PC-9 (cell line): ENCODE data around the gene PLK5. TPM values are rescaled to one million over a fixed set of nuclear protein-coding genes. Genes with fewer than 3 reads are reported as not detected.
A peak's percentile ranks its signal among the peaks of the same experiment; 100 is the strongest.

Source experiments
- BruUV-seq: library from RNA; stranded (reverse); fragments of 400-500 nt; replicated peaks from 2 replicates; lab custom pipeline; 2021; lab: Mats Ljungman, UMichigan
- CTCF ChIA-PET: fragments of 300-600 bp; sonication (Branson Sonifier 250); formaldehyde crosslinking; loops from one replicate; lab custom pipeline; 2022; ENCODE audit warnings: antibody characterized with exemption; lab: Charles Lee
- POLR2A ChIA-PET: fragments of 300-600 bp; sonication (Branson Sonifier 250); formaldehyde crosslinking; loops from one replicate; lab custom pipeline; 2022; ENCODE audit warnings: antibody characterized with exemption; ENCODE audit not compliant: unreplicated experiment; lab: Charles Lee
- DNase-seq, 2 experiments: peaks; one replicate each; pipeline versions ENCODE4 v3.0.0 to v3.0.0-alpha.2; 2015 to 2022; ENCODE audit warnings: mixed read lengths in 1 of 2
- H2AFZ ChIP-seq: fragments of 200-600 bp; sonication (generic); 2 replicates; pipeline ENCODE4 v1.8.1; 2017; ENCODE audit warnings: antibody characterized with exemption
- H3F3A ChIP-seq: fragments of 200-600 bp; sonication (generic); 2 replicates; pipeline ENCODE4 v1.8.1; 2017; ENCODE audit warnings: antibody characterized with exemption, mild to moderate bottlenecking, low read depth; ENCODE audit not compliant: insufficient read depth
- H3K27ac ChIP-seq: fragments of 200-600 bp; sonication (generic); 2 replicates; pipeline ENCODE4 v1.6.1; 2016; ENCODE audit warnings: mixed run types
- H3K27me3 ChIP-seq: fragments of 200-600 bp; sonication (generic); 2 replicates; pipeline ENCODE4 v1.6.1; 2016; ENCODE audit warnings: low read depth, mixed run types; ENCODE audit not compliant: insufficient read depth
- H3K36me3 ChIP-seq: fragments of 200-600 bp; sonication (generic); 2 replicates; pipeline ENCODE4 v1.6.1; 2016; ENCODE audit warnings: low read depth, mixed run types
- H3K4me1 ChIP-seq: fragments of 200-600 bp; sonication (generic); replicated peaks from 2 replicates; pipeline ENCODE4 v1.6.1; 2016; ENCODE audit warnings: mixed run types; ENCODE audit not compliant: insufficient read depth
- H3K4me2 ChIP-seq: fragments of 200-600 bp; sonication (generic); 2 replicates; pipeline ENCODE4 v1.6.1; 2017; ENCODE audit warnings: mixed run types
- H3K4me3 ChIP-seq: fragments of 200-600 bp; sonication (generic); 2 replicates; pipeline ENCODE4 v1.6.1; 2016; ENCODE audit warnings: mixed run types
- H3K79me2 ChIP-seq: fragments of 200-600 bp; sonication (generic); 2 replicates; pipeline ENCODE4 v1.6.1; 2017; ENCODE audit warnings: low read depth, mixed run types
- H3K9me2 ChIP-seq: fragments of 200-600 bp; sonication (generic); 2 replicates; pipeline ENCODE4 v1.8.1; 2017; ENCODE audit warnings: mild to moderate bottlenecking; ENCODE audit not compliant: insufficient read depth
- H3K9me3 ChIP-seq: fragments of 200-600 bp; sonication (generic); 2 replicates; pipeline ENCODE4 v1.8.1; 2016; ENCODE audit warnings: low read depth; ENCODE audit not compliant: insufficient read depth
- H4K20me1 ChIP-seq: fragments of 200-600 bp; sonication (generic); 2 replicates; pipeline ENCODE4 v1.8.1; 2017; ENCODE audit not compliant: insufficient read depth
- CTCF ChIP-seq: fragments of 200-600 bp; sonication (generic); conservative IDR thresholded peaks from 2 replicates; pipeline ENCODE4 v1.6.1; 2017; ENCODE audit warnings: mixed run types, antibody characterized with exemption, mild to moderate bottlenecking, moderate library complexity
- EZH2 ChIP-seq: fragments of 200-600 bp; sonication (generic); IDR thresholded peaks from 2 replicates; pipeline ENCODE4 v1.8.0; 2017; ENCODE audit warnings: antibody characterized with exemption, low read depth
- intact Hi-C: fragments of 100-400 bp; cut with micrococcal nuclease; formaldehyde crosslinking; loops from one replicate; pipeline ENCODE4 v1.10.0; 2022; ENCODE audit not compliant: unreplicated experiment
- total RNA-seq: library from RNA; stranded (reverse); gene quantifications from 2 replicates; pipeline ENCODE4 v1.2.3, GENCODE V29; 2021

The PLK5 gene
- total RNA-seq, 1 experiment from 2014 or later, result not detected

GRCh38 chr19:1575323-1576241 is 51.7 kb downstream of the PLK5 start:
- no peaks in the 10 kb centered on the region for H3K36me3 ChIP-seq
- no peak for TF ChIP-seq CTCF
- TF ChIP-seq EZH2, result no peak
- POLR2A ChIA-PET, result no interaction called here
- no peaks in the 10 kb centered on the region for H3F3A ChIP-seq
- H3K4me3 ChIP-seq, result no peak overlapping the region
- no peaks in the 10 kb centered on the region for H3K27me3 ChIP-seq
- H3K27ac ChIP-seq, result no peak overlapping the region
- H3K9me3 ChIP-seq, result no peaks in the 10 kb centered on the region
- no peaks in the 10 kb centered on the region for H3K79me2 ChIP-seq
- intact Hi-C loops, result no loop called here
- DNase-seq, result no peak
- H4K20me1 ChIP-seq, result no peaks in the 10 kb centered on the region
- H3K4me2 ChIP-seq, result no peak overlapping the region
- H3K4me1 ChIP-seq, result no peaks in the 10 kb centered on the region
- no TSS peak for BruUV-seq
- CTCF ChIA-PET, result no interaction called here
- no peak overlapping the region for H2AFZ ChIP-seq
- no peaks in the 10 kb centered on the region for H3K9me2 ChIP-seq

DNA sequence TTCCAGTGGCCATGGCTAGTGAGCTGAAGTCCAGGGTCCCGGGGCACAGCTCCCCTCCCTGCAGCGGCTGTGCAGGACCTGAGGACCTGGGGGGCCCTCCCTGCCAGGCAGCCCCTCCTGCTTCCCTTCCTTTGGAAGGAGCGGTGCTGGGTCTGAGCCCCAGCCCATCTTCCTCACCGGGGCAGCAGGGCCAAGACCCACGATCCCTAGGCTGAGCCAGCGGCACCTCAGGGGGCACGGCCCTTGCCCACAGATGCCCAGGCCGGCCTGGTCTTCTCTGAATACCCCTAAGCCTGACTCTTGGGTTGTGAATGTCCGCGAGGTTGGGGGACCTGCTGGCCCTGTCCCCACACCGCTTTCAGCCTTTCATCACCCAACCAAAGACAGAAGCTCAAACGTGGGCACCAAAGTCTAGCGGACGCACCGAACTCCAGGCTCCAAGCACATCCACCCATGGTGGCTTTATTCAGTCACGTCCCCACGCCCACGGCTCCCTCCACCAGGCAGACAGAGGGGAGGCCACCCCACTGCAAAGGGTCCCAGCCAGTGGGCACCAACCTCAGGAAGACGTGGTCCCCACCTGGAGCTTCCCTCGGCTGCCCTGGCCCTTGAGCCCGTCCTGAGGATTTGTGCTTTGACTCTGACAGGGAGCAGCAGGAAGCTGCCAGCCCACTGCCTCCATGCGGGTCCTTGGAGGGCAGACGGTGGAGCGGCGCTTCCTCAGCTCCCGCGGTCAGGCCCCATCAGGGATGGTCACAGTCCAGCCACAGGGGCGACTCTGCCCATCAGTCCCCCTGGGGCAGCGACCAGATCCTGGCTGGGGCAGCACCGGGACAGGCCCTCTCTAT is 52.6 kb downstream of the PLK5 start:
- no peaks in the 10 kb centered on the region for H3K79me2 ChIP-seq
- H3K4me1 ChIP-seq, result no peaks in the 10 kb centered on the region
- intact Hi-C loops, result no loop called here
- H3K9me2 ChIP-seq, result no peaks in the 10 kb centered on the region
- no peak overlapping the region for H2AFZ ChIP-seq
- ChIA-PET CTCF (interaction anchor here (0.5 kb wide), 1 partner anchor 35 kb away, joined by 6 read pairs; no protein-coding TSS in a partner anchor), POLR2A (no interaction called here)
- H3K4me2 ChIP-seq, result no peak overlapping the region
- no peaks in the 10 kb centered on the region for H3K36me3 ChIP-seq
- no peaks in the 10 kb centered on the region for H3F3A ChIP-seq
- H4K20me1 ChIP-seq, result no peaks in the 10 kb centered on the region
- no peak overlapping the region for H3K4me3 ChIP-seq
- TF ChIP-seq EZH2 (no peak), CTCF (no peak)
- no peaks in the 10 kb centered on the region for H3K9me3 ChIP-seq
- DNase-seq, result no peak
- no peak overlapping the region for H3K27ac ChIP-seq
- BruUV-seq, result TSS peak; percentile 10
- H3K27me3 ChIP-seq, result no peaks in the 10 kb centered on the region

GRCh38 chr19:1577090-1577928 is 53.4 kb downstream of the PLK5 start:
- CTCF ChIA-PET, result no interaction called here
- Histone ChIP-seq H3K79me2 (no peaks in the 10 kb centered on the region), H3K27me3 (no peaks in the 10 kb centered on the region), H3K4me1 (peaks cover 6% of the 10 kb centered on the region; the same call in 1 of the 2 replicates), H3K4me2 (no peak overlapping the region), H3K27ac (no peak overlapping the region), H4K20me1 (no peaks in the 10 kb centered on the region), H3K4me3 (no peak overlapping the region), H3K9me2 (no peaks in the 10 kb centered on the region), H3K9me3 (no peaks in the 10 kb centered on the region), H3K36me3 (no peaks in the 10 kb centered on the region), H3F3A (no peaks in the 10 kb centered on the region), H2AFZ (no peak overlapping the region)
- no TSS peak for BruUV-seq
- intact Hi-C loops, result no loop called here
- no peak for TF ChIP-seq EZH2
- POLR2A ChIA-PET, result no interaction called here
- no peak for DNase-seq
